ELR (cell line): ENCODE results near the gene RGS3.

Source experiments
- DNase-seq: peaks from one replicate; pipeline ENCODE4 v3.0.0-alpha.2; 2015; ENCODE audit warnings: low read depth

The RGS3 gene

DNA sequence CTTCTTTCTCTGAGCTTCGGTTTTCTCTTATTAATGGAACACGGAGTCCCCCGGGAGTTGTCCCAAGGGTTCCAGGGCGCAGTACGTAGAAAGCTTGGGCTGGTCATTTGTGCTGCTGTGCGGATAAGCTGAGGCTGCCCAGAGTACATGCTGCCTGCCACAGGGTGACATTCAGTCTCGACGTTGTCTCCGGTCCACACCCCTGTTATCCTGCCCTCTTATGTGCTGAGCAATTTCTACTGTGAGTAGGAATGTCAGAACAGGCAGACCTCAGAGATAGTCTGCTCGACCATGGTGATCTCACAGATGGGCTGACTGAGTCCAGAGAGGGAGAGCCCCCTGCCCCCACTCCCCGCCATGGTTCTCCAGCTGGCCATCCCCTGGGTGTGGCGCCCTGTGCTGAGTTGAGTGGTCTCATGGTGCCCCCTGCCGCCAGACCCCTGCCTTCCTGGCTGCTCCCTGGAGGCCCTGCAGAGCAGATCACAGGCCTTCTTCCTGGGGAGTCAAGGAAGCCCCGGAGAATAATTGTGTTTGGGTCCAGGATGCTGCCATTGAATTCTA, 124.0 kb downstream of the RGS3 start:
- DNase-seq: peak; percentile 53

- DNase-seq: no peak
These were observed 124.8 kb downstream of the RGS3 start for GRCh38 chr9:113588242-113588810.

- no peak for DNase-seq
These were observed 125.4 kb downstream of the RGS3 start for GRCh38 chr9:113588936-113589335.

DNA sequence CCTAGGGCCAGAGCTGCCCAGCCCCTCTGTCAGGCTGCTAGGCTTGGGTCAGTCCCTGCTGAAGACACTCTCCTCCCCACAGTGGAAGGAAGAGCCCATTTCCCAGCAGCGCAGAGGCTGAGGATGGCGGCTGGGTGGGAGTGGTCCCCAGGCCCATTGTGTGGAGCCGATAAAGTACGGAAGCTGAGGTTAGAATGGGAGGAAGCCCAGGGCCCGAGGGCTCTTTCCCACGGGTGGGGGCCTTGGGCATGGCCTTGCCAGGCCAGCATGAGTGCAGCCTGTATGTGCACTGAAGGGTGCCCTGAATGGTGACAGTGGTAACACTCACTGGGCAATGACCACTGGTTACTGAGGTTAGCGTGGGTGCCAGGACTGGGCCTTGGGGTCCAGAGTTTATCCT, 125.9 kb downstream of the RGS3 start:
- DNase-seq: no peak

GRCh38 chr9:113589890-113590289, 126.4 kb downstream of the RGS3 start:
- peak; percentile 73 for DNase-seq

DNA sequence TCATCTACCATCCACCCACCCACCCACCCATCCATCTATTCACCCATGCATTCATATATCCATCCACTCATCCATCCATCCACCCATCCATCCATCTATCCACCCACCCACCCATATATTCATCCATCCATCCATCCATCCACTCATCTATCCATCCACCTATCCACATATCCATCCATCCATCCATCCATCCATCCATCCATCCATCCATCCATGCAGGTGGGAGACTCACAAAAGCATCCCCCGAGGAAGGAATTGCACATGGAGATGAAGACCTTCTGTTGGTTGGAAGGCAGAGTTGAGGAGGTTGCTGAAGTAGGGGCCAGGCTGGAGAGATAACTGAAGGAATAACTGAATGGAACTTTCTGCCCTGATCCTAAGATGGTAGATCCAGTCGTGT, 126.9 kb downstream of the RGS3 start:
- DNase-seq: no peak

DNA sequence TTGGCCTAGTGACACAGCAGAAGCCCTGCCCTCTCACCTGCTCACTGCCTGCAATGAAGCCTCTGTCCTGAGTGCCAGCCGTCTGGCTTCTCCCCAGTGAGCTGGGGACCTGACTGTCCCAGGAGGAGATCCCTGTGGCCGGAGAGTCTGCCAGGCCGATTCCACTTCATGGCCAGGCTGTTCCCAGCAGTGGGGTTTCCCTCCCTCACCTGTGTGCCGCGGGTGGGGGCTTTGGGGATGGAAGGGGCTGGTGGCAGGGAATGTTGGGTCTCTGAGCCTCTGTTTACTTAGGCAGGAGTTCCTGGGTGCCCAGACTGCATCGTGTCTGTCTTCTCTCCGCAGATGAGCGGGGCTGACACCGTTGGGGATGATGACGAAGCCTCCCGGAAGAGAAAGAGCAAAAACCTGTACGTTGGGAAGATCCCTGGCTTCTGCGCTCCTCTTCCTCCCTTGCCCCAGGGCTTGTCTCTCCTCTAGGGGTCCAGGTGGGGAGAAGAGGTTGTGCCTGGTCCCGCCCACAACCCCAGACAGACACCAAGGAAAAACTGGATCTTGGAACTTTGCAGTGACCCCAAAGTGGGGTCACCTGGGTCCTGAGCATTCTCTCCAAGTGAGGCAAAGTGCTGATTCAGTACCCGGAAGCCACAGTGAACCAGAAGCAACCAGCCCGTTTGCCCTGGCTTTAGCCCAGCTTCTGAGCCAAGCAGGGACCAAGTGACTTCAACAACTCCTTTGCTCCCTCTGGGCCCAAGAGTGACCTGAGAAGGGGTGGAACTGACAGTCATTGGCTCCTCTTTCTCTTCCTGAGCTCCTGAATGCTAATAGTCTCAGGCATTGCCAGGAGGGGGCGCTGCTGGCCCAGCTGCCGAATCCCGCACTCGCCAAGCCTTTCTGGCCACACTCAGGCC, 127.7 kb downstream of the RGS3 start:
- peak; percentile 83 for DNase-seq

DNA sequence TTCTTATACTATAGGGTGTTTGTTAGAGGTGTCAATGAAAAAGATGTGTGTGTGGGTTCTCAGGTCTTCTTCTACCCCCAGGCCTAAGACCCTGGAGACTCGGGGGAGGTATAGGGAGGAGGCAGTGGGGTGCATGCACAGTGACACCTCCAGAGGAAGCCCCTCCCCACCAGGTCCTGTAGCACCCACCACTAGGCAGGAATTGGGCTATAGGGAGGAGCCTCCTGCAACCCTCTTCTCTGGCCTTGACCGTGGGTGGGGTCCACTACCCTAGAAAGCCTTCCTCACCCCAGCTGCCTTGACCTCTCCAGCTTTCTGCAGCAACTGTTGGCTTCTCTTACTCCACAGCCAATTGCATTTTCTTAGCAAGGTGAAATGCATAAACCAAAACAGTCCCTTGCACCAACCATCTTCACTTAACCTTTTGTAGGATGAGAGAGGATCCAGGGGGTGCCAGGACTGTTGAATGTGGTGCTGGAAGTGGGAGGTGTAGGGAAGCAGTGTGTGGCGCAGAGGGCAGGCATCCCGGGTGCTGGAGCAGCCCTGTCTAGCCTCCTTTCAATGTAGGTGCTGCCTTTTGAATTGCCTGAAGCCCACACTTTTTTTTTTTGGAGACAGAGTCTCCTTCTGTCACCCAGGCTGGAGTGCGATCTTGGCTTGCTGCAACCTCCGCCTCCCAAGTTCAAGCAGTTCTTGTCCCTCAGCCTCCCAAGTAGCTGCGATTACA, 128.5 kb downstream of the RGS3 start:
- DNase-seq: no peak

- DNase-seq: no peak
These were observed 129.5 kb downstream of the RGS3 start for GRCh38 chr9:113592876-113593575.

DNA sequence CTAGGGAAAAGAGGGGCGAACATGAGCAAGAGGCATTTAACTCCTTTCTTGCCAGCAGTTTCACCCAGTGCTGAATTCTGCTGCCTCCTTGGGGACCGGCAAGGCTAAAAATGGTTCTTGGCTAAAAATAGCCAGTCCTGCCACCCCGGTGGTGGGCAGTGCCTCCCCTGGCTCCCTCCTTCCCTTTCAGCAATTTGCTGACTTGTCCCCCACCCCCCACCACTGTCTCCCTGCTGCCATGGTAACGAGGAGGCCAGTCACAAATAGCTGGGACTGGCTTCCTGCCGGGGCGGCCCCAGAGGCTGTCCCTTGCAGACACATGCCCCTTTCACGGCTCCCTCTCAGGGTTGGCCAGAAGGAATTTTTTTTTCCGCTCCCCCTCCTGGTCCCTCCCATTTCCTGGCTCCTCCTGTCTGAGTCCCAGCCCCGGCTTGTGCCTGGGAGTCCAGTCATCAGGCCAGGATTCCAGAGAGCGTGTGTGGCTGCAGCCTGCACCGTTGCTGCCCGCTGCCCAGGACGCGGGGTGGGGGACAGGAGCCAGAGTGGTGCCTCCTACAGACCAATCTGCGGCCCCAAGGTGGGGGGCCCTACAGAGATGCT, 130.3 kb downstream of the RGS3 start:
- peak; percentile 99 for DNase-seq

DNA sequence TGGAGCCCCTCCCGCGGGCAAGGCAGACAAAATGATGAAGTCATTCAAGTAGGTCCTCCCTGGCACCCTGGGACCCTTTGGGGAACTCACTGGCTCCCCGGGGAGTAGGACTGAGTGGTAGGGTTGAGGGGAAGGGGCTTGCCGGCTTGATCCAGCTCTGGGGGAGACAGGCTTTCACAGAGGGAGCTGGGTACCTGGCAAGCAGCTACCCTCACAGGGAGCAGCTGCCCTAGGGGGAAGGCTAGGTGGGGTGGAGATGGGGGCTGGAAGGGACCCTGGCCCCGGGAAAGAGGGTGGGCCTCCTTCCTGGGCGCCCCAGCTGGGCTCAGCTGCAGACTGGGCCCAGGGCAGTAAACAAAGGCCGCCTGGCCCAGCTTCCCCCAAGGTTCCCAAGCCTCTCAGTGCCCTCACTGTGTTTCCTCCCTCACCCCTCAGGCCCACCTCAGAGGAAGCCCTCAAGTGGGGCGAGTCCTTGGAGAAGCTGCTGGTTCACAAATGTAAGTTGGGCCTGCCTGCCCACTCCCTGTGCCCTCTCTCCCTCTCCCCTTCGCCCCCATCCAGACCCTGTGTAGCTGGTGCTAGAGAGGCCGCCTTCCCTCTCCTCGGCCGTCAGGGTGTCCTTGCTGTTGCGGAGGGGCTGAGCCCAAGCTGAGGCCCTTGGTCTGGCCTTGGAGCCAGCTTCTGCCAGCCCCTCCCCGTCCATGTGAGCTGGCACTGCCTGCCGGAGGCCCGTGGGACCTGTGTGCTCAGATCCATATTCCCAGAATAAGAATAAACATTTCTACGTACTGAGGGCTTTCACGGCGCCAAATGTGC, 131.2 kb downstream of the RGS3 start:
- DNase-seq: peak; percentile 37

- no peak for DNase-seq
These were observed 133.2 kb downstream of the RGS3 start for GRCh38 chr9:113596616-113597320.

DNA sequence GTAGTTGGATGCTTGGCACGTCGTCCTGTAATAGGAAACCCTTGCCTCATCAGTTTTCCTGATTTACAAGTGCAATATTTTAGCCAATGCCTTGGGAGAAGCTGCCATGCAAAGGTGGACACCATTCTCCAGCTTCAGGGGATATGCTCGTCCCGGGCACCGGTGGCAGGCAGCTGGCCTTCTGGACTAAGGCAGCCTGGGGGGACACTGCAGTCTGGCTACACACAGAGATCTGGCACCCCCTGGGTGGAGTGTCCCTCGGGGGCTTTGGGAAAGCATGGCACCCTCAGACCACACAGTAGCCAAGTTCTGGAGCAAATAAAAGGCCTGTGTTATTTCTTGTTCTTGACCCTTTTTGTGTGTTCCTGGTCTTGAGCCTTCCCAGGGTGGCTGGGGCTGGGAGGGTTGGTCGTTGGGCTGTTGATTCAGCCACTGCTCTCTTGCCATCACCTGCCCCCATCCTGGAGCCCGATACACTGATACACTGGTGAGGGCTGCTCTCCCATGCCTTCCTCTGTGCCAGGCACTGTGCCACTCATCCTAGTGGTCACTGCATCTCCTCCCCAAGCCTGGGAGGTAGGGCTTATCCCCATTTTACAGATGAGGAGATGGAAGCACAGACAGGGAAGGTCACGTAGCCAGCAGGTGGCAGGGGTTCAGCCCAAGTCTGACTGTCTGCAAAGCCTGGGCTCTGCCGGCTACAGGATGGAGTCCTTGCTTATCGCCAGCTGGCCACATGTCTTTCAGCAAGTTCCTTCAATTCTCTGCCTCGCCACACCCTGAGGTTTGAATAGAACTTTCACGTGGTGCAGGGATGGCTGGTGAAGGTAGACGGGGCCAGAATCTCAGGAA, 134.1 kb downstream of the RGS3 start:
- DNase-seq: no peak

DNA sequence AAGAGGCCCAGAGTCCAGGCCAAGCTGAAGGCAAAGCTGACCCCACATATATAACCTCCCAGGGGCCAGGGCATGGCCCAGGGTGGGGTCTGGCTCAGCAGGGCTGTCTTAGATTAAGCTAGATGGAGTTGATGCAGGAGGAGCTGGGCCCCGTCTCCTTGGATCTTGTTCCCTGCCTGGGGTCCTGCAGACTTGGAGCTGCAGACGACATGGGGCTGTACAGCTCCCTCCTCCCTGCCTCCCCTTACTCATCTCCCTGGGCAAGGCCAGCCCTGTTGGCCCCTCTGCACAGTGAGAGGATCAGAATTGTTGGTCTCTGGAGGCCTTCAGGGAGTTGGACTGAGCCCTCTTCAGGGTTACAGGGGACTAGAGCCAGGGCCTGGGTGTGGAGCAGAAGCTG, 134.9 kb downstream of the RGS3 start:
- DNase-seq: peak; percentile 34

GRCh38 chr9:113598883-113599282, 135.4 kb downstream of the RGS3 start:
- peak; percentile 54 for DNase-seq

DNA sequence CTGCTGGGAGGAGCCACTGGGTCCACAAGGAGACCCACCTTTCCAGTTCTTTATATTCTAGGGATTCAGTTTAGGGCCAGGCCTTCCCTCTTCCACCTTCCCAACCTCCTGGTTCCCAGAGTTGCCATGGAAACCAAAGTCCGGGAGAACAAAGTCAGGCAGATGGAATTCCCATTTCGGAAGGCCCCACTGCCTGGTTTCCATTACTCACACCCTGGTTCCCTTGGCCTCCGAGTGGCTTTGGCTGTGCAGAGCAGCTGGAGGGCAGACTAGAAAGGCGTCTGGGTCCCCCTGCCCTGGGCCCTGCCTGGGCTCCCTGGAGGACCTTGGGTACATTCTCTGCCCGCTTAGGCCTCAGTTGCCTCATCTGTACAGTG, 136.1 kb downstream of the RGS3 start:
- DNase-seq: peak; percentile 97

- peak; percentile 91 for DNase-seq
These were observed 136.7 kb downstream of the RGS3 start for GRCh38 chr9:113600023-113600823.
